22Rv1 (cell line): ENCODE results near the gene CAMKK2.
"Not testable (repeated sequence)": the region's sequence is repeated elsewhere in the genome, so short reads cannot be mapped to it uniquely, and the experiment has no call there.

ENCODE experiments used
- H3K27ac ChIP-seq: fragments of 450-650 bp; 2 replicates; pipeline ENCODE4 v1.5.1; 2017
- ZFX ChIP-seq: fragments of 450-650 bp; IDR thresholded peaks from 2 replicates; pipeline ENCODE4 v1.6.1; 2017; ENCODE audit warnings: antibody characterized with exemption, borderline replicate concordance
- TF ChIP-seq, protein P1 (sequence below): fragments of 450-650 bp; IDR thresholded peaks from 2 replicates; pipeline ENCODE4 v1.5.1; 2017; ENCODE audit warnings: mild to moderate bottlenecking

The CAMKK2 gene

GRCh38 chr12:121261398-121261797, 35.1 kb downstream of the CAMKK2 start:
- TF ChIP-seq, protein P1, sequence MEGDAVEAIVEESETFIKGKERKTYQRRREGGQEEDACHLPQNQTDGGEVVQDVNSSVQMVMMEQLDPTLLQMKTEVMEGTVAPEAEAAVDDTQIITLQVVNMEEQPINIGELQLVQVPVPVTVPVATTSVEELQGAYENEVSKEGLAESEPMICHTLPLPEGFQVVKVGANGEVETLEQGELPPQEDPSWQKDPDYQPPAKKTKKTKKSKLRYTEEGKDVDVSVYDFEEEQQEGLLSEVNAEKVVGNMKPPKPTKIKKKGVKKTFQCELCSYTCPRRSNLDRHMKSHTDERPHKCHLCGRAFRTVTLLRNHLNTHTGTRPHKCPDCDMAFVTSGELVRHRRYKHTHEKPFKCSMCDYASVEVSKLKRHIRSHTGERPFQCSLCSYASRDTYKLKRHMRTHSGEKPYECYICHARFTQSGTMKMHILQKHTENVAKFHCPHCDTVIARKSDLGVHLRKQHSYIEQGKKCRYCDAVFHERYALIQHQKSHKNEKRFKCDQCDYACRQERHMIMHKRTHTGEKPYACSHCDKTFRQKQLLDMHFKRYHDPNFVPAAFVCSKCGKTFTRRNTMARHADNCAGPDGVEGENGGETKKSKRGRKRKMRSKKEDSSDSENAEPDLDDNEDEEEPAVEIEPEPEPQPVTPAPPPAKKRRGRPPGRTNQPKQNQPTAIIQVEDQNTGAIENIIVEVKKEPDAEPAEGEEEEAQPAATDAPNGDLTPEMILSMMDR: no peak
- TF ChIP-seq ZFX: no peak
- no peak overlapping the region for H3K27ac ChIP-seq

- TF ChIP-seq, protein P1: no peak
Observed at GRCh38 chr12:121260091-121260490, 36.4 kb downstream of the CAMKK2 start.

GRCh38 chr12:121259074-121259473, 37.4 kb downstream of the CAMKK2 start:
- no peak for TF ChIP-seq ZFX
- TF ChIP-seq, protein P1: no peak
- H3K27ac ChIP-seq: no peak overlapping the region

More at GRCh38 chr12:121260091-121260490, 36.4 kb downstream of the CAMKK2 start:
- no peak overlapping the region for H3K27ac ChIP-seq

DNA sequence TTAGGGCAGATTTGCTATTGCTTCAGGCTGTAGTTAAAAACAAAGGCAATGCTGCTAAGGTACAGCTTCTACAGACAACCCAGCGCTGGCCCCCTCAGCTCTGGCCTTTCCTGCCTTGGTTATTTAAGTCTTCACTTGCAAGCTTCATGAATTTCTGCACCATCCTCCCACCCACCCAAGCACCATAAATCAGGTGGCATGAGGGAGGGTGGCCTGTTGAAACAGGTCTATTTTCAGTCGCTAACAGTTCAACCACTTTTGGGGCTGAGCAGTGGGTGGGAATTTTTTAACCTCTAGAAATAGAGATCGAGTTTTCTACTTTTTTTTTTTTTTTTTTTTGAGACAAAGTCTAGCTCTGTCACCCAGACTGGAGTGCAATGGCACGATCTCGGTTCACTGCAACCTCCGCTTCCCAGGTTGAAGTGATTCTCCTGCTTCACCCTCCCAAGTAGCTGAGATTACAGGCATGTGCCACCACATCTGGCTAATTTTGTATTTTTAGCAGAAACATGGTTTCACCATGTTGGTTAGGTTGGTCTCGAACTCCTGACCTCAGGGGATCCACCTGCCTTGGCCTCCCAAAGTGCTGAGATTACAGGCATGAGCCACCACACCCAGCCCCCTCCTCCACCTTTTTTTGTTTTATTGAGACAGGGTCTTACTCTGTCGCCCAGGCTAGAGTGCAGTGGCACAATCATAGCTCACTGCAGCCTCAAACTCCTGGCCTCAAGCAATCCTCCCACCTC, 38.6 kb downstream of the CAMKK2 start:
- H3K27ac ChIP-seq: not testable (repeated sequence)

GRCh38 chr12:121255433-121255832, 41.1 kb downstream of the CAMKK2 start:
- TF ChIP-seq, protein P1: no peak
- TF ChIP-seq ZFX: no peak
- peak overlapping the region; percentile 5; the same call in 1 of the 2 replicates for H3K27ac ChIP-seq

DNA sequence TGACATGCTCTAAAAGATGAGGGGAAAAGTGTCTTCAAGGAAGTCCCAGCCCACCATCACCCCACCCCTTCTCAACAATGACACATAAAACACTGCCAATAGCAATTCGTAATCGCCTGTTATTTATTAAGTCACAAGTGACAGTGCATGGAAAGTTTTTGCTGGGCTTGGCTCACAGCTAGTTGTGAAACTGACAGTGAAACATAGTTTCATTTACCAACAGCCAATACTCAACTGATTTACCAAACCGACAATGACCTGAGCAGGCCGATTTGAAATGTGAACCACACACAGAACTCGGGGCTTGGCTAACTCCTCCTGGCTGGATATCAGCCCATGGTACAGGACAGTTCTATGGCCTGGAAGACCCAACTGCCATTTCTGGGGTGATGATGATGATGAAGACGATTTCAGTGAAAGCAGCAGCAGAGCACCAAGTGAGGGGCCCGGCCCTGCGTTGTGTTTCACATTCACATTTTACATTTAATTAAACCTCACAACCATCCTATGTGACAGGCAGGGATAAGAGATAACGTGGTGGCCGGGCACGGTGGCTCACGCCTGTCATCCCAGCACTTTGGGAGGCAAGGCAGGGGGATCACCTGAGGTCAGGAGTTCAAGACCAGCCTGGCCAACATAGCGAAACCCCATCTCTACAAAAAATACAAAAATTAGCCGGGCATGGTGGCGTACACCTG, 42.7 kb downstream of the CAMKK2 start:
- TF ChIP-seq ZFX: no peak
- TF ChIP-seq, protein P1: no peak
- no peak overlapping the region; the same call in 1 of the 2 replicates for H3K27ac ChIP-seq

GRCh38 chr12:121252712-121253345, 43.7 kb downstream of the CAMKK2 start:
- TF ChIP-seq, protein P1: no peak
- TF ChIP-seq ZFX: no peak
- no peak overlapping the region; the same call in 1 of the 2 replicates for H3K27ac ChIP-seq
